Activated naive CD8-positive, alpha-beta T cell (primary cell): ENCODE measurements around the gene TOX4.
A peak's percentile ranks its signal among the peaks of the same experiment; 100 is the strongest.

ENCODE experiments used
- H3K27ac Mint-ChIP-seq: one replicate; pipeline ENCODE4 v1.8.0; 2021; ENCODE audit warnings: mixed read lengths
- H3K27me3 Mint-ChIP-seq: one replicate; pipeline ENCODE4 v1.8.0; 2021; ENCODE audit warnings: mixed read lengths
- H3K36me3 Mint-ChIP-seq: one replicate; pipeline ENCODE4 v1.8.0; 2021; ENCODE audit warnings: mixed read lengths
- H3K4me1 Mint-ChIP-seq: one replicate; pipeline ENCODE4 v1.8.0; 2021; ENCODE audit warnings: low read depth, mixed read lengths
- H3K4me3 Mint-ChIP-seq: one replicate; pipeline ENCODE4 v1.8.0; 2021; ENCODE audit warnings: mild to moderate bottlenecking, mixed read lengths
- H3K9me3 Mint-ChIP-seq: one replicate; pipeline ENCODE4 v1.8.0; 2021; ENCODE audit warnings: low read depth, mixed read lengths

TOX4 gene

DNA sequence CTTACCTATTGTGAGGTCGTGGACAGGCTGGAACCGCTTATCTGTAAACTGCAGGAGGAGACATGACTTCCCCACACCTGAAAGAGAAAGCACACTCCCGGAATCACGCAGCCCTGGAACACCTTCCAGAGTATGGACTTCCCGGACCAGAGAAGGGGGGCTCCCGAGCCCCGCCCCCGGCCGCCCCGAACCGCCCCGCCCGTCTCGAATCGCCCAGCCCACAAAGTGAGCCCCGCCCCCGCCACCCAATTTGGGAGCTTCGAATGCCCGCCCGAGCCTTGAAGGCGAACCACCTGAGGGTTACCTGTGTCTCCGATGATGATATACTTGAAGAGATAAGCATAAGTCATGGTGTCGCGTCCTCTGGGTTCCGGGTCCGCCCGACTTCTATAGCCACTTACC lies 471 bp upstream of the TOX4 start:
- Mint-ChIP-seq H3K27ac (peak overlapping the region; percentile 99), H3K27me3 (no peaks in the 10 kb centered on the region), H3K9me3 (no peaks in the 10 kb centered on the region), H3K36me3 (peaks cover 8% of the 10 kb centered on the region), H3K4me3 (peak overlapping the region; percentile 100), H3K4me1 (peaks cover 43% of the 10 kb centered on the region)

DNA sequence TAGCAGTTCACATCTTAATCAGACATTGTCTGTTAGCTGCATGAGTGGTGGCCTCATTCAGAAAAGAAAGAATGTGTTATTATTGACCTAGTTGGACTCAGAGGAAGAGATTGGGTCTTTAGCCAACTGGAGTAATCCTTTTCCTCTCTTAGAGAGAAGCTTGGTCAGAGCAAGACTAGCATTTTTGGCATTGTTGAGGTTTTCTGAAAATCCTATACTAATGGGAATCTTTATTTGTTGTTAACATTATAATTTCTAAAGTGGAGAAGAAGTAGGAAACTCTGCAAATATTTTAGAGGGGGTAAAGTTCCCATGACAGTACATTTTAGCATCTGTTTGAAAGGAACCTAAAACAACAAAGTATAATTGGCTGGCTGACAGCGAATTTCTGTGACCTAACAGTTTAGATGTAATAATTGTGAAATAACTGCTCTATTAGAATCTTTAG lies 9.7 kb downstream of the TOX4 start:
- Mint-ChIP-seq H3K27ac (no peak overlapping the region), H3K4me3 (no peak overlapping the region), H3K36me3 (no peaks in the 10 kb centered on the region)

DNA sequence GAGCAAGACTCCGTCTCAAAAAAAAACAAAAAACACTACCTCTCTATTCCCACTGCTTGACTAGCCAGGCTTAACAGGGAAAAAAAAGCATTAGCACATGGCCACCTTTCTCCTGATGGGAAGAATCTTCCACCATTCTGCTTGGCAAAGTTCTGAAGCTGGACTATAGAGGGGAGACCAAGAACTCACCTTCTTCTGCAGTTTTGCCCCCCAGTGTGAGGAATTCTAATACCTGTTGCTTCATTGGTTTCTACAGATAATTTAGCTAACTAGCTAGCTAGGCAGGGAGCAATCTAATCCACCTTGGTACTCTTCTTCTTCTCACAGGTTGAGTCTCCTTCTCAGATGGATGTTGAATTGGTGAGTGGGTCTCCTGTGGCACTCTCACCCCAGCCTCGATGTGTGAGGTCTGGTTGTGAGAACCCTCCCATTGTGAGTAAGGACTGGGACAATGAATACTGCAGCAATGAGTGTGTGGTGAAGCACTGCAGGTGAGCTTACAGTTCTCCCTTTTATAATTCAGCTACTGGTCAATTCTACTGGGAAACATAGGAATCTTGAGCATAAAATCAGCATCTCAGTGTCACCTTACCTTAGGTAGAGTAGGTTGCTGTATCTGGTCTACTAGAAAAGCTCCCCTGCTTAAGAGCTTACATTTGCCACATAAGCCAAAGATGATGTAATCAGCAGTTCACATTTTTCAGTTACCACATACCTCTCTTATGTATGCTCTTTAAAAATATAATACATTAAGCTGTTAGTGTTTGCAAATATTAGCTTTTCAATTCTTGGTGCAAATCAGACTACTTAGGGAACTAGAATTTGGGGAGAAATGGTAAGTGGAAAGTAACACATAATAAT lies 18.1 kb downstream of the TOX4 start:
- H3K36me3 Mint-ChIP-seq = peaks cover 8% of the 10 kb centered on the region
- H3K27ac Mint-ChIP-seq = peak overlapping the region; percentile 50
- no peak overlapping the region for H3K4me3 Mint-ChIP-seq
- H3K27me3 Mint-ChIP-seq = no peaks in the 10 kb centered on the region
- peaks cover 18% of the 10 kb centered on the region for H3K4me1 Mint-ChIP-seq
- H3K9me3 Mint-ChIP-seq = no peaks in the 10 kb centered on the region

More for the DNA sequence above, 9.7 kb downstream of the TOX4 start:
- Mint-ChIP-seq H3K27me3 (no peaks in the 10 kb centered on the region), H3K9me3 (no peaks in the 10 kb centered on the region), H3K4me1 (peaks cover 9% of the 10 kb centered on the region)

DNA sequence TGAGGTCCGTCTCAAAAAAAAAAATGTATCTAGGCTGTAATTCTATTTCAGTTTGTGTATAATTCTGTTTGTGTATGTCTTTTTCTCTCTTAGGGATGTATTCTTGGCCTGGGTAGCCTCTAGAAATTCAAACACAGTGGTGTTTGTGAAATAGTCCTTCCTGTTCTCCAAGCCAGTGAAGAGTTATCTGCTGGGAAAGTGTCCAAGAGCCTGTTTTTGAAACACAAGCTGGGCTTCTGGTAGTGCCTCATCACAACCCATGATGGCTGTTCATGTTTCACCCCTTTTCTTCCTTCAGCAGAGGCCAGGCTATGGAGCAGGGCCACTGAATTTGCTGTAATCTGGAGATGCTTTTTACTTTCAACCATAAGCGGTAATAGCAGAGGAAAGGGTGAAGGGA lies 19.5 kb downstream of the TOX4 start:
- peaks cover 10% of the 10 kb centered on the region for H3K36me3 Mint-ChIP-seq
- peaks cover 29% of the 10 kb centered on the region for H3K4me1 Mint-ChIP-seq
- H3K9me3 Mint-ChIP-seq = no peaks in the 10 kb centered on the region
- no peak overlapping the region for H3K4me3 Mint-ChIP-seq
- H3K27ac Mint-ChIP-seq = no peak overlapping the region
- no peaks in the 10 kb centered on the region for H3K27me3 Mint-ChIP-seq

DNA sequence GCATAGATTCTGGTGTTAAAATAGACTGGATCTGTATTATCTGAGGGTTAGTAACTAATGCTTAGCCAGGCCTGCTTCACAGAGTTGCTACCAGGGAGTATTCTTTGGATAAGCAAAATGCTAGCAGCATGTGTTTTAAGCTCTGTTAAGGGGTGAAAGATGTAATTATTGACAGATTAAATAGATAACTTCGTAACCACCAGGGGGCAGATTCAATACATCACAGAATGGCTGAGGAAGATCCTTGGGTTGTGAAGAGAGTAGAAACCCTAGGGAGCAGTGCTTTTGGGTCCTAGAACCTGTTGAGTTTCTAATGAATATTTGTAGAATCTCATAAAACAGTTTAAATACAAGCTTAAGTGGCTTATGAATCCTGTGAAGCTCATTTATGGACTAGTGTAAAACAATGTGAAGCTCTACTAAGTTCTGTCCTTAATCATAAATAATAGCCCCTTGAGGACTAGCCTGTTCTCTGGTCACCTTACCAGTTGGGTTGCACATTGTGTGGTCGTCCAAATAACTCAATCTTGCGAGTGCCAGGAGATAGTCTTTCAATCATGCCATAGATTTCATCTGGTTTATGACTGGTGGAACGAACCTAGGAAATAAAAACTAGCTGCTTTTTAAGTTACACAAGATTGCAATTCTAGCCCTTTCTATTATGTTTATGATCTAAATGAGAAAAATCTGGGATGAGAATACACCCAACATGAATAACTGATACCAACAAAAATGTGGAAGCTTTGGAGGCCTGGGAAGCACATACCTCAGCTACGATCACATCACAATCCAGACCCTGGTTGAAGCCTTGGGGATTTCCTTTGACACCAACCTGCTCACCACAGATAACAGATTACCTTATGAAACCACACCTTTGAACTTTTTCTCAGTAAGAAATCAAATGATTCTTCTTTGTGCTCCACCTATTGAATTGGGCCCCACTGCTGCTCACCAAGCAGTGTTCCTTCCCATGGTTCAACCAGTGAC lies 21.8 kb downstream of the TOX4 start:
- peaks cover 10% of the 10 kb centered on the region for H3K36me3 Mint-ChIP-seq
- no peaks in the 10 kb centered on the region for H3K9me3 Mint-ChIP-seq
- peak overlapping the region; percentile 52 for H3K4me3 Mint-ChIP-seq
- H3K4me1 Mint-ChIP-seq = peaks cover 35% of the 10 kb centered on the region
- peak overlapping the region; percentile 84 for H3K27ac Mint-ChIP-seq
- no peaks in the 10 kb centered on the region for H3K27me3 Mint-ChIP-seq

DNA sequence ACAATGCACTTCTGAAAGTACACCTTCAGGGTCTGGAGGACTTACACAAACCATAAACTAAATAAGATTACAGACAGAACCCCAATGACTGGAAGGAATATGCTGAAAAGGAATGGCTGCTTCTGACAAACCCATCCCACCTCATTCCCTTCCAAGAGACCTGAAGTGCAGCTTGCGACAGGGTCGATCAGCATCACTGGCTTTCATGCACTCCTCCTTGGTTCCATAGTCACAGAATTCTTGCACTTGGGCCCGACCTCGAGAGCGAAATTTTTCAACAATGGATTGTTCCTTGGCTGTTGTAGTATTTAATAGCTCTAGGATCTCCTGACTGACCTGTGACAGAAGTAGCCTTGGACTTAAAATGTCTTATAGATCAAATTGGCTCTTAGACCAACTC lies 24.6 kb downstream of the TOX4 start:
- Mint-ChIP-seq H3K27me3 (no peaks in the 10 kb centered on the region), H3K9me3 (no peaks in the 10 kb centered on the region), H3K4me3 (no peak overlapping the region), H3K36me3 (peaks cover 10% of the 10 kb centered on the region), H3K4me1 (peaks cover 49% of the 10 kb centered on the region), H3K27ac (no peak overlapping the region)

DNA sequence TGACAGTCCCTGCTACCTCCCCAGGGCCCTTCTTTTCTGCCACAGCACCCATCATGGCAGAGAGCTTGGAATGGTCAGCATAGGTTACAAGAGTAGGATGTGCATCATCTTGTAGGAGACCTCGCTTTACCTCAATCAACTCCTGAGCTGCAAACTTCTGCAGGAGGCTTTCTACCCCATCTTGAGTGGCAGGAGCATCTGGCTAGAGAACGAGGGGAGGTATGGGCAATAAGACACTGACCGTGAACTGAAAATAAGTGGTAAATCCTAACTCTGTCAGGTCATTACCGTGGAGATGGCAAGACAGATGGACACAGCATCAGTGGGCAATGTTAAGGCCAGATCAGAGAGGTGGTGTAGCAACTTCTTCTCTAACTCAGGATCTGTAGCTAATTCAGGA lies 26.4 kb downstream of the TOX4 start:
- no peak overlapping the region for H3K4me3 Mint-ChIP-seq
- H3K27ac Mint-ChIP-seq = peak overlapping the region; percentile 50
- H3K4me1 Mint-ChIP-seq = peaks cover 59% of the 10 kb centered on the region
- H3K27me3 Mint-ChIP-seq = no peaks in the 10 kb centered on the region
- no peaks in the 10 kb centered on the region for H3K9me3 Mint-ChIP-seq
- H3K36me3 Mint-ChIP-seq = peaks cover 12% of the 10 kb centered on the region

DNA sequence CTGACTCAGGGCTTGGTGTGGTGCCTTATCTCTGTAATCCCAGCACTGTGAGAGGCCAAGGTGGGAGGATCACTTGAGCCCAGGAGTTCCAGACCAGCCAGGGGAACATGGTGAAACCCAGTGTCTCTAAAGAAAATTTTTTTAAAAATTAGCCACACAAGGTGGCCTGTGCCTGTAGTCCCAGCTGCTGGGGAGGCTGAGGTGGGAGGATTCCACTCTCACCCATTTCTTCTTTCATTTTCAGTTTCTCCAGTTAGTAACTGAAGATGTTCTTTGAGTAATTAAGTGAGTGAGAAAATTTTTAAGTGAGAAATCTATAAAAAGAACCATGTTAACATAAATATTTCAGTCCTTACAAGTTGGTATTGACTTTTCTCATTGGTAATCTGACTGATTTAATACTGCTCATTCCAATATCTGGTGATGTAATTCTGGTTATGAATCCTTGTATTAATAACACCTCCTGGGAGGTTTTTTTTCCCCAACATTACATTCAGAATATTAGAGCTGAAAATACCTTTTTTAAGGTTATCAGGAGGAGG lies 28.1 kb downstream of the TOX4 start:
- Mint-ChIP-seq H3K36me3 (peaks cover 7% of the 10 kb centered on the region), H3K27me3 (no peaks in the 10 kb centered on the region), H3K4me3 (peak overlapping the region; percentile 73), H3K4me1 (peaks cover 59% of the 10 kb centered on the region), H3K27ac (peak overlapping the region; percentile 86), H3K9me3 (no peaks in the 10 kb centered on the region)

DNA sequence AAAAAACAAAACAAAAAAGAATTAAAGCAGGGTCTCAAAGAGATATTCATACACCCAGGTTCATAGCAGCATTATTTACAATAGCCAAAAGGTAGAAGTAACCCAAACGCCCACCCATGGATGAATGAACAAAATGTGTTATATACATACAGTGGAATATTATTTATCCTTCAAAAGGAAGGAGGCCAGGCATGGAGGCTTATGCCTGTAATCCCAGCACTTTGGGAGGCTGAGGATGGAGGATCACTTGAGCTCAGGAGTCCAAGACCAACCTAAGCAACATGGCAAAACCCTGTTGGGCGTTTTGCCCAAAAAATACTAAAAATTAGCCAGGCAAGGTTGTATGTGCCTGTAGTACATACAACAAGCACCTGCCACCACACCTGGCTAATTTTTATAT lies 29.6 kb downstream of the TOX4 start:
- peaks cover 8% of the 10 kb centered on the region for H3K36me3 Mint-ChIP-seq
- no peaks in the 10 kb centered on the region for H3K9me3 Mint-ChIP-seq
- peaks cover 55% of the 10 kb centered on the region for H3K4me1 Mint-ChIP-seq
- H3K27me3 Mint-ChIP-seq = no peaks in the 10 kb centered on the region
- no peak overlapping the region for H3K4me3 Mint-ChIP-seq
- no peak overlapping the region for H3K27ac Mint-ChIP-seq

DNA sequence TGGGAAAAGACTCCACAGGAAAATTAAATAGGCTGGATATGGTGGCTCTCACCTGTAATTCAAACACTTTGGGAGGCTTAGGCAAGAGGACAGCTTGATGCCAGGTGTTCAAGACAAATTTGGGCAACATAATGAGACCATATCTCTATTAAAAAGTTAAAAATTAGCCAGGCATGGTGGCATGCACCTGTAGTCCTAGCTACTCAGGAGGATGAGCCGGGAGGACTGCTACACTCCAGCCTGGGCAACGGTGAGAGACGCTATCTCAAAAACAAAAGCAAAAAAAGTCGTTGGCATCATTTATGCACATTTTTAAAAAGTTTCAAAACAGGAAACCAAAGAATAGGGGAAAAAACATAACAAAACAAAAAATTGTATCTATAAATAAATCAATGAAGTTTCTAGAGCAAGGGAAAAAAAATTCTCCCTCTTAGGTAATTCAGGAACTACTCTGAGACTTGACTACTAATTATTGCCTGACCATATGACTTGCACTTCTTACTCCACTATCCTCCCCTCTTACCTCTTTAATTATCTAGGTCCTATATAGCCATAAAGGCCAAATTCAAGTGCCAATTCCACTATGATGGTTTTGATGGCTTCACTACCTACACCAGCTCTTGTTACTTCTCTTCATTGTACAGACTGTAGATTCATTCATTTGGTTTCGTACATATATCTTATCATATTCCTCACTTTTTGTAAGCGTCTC lies 32.6 kb downstream of the TOX4 start:
- Mint-ChIP-seq H3K9me3 (no peaks in the 10 kb centered on the region), H3K27ac (peak overlapping the region; percentile 99), H3K4me1 (peaks cover 52% of the 10 kb centered on the region), H3K4me3 (peak overlapping the region; percentile 97), H3K36me3 (peaks cover 8% of the 10 kb centered on the region), H3K27me3 (no peaks in the 10 kb centered on the region)

DNA sequence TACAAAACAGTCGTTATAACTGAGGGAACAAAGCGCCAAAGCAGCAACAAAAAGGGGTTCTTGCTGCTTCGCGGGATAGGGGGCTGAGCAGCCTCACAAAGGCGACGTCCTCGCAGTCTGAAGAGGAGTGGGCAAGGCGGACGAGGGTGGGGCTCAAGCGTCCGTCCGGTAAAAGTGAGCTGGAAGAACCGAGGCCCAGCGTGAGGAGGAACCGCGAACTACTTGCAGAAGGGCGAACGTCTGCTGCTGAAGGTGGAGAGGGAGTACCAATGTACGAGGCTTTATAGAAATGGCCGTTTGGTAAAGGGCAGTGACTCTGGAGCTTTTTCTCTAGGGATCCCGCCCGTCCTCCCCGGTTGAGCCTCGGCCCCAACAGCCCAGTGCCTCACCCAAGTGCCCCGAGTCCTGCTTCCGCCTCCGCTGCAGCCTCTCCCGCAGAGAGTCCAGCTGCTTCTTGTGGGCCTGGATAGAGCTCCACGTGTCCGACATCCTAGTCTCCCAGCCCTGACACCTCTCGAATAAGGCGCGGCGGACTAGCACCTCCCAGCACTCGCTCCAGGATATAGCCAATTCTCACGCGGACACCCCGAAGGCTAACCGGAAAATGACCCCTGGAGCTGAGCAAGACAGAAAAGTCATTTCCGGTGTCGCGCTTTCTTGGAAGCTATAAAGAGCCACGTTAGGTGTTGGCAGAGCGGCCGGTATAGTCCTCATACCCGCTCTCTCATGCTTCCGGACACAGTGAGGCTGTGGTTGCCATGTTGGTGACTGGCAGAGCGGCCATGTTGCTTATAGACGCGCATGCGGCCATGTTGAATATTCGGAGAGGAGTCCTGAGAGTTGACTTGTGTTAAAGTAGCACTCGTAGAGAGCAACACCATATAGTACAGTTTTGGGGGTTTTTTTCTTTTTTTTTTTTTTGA lies 34.0 kb downstream of the TOX4 start, which contains the start of gene METTL3:
Gene METTL3, minus strand, starts transcription at position 606 of the 923 bp plus-strand sequence. Its CDS starts 117 bp downstream, at position 489.
- peak within 1 kb of the TSS; percentile 97 for H3K4me3 Mint-ChIP-seq
- peak within 1 kb of the TSS; percentile 99 for H3K27ac Mint-ChIP-seq
- peaks cover 41% of the 10 kb centered on the region for H3K4me1 Mint-ChIP-seq

DNA sequence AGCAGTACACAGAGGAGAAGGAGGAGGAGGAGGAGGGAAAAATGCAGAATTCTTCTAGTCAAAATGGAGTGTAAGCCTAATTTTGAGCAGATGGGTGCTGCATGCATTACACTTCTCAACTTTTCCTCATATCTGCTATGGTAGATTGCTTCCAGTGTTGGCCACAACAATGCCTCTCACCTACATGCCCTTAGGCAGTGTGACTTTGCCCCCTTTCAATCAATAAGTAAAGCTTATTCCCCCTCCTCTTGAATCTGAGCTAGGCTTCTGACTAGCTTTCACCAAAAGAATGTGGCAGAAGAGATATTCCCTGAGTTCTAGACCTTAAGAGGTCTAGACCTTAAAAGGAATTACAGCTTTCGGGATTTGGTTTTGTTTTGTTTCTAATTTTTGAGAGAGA lies 37.3 kb downstream of the TOX4 start:
- Mint-ChIP-seq H3K4me3 (no peak overlapping the region), H3K4me1 (peaks cover 19% of the 10 kb centered on the region), H3K9me3 (no peaks in the 10 kb centered on the region), H3K27me3 (no peaks in the 10 kb centered on the region), H3K36me3 (peaks cover 6% of the 10 kb centered on the region), H3K27ac (no peak overlapping the region)

More for the DNA sequence above, 34.0 kb downstream of the TOX4 start, which contains the start of gene METTL3:
- Mint-ChIP-seq H3K36me3 (peaks cover 8% of the 10 kb centered on the region), H3K27me3 (no peaks in the 10 kb centered on the region), H3K9me3 (no peaks in the 10 kb centered on the region)

DNA sequence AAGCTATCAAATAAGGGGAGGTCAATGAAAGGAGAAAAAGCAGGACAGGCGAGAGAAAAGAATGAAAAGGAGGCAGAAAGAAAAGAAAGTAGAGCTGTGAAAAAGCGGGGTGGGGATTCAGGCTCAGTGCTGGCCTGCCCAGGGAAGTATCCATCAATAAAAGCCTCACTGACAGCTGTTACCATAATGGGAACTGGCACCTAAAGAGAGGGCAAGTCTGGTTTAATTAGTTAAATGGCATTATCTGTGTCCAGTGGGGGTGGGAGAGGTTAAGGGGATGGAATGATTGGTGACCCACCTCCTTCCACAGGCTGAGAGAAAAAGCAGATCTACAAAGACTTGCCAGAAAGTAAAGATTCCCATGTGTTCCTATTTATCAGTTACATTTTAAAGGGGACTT lies 41.7 kb downstream of the TOX4 start:
- H3K27ac Mint-ChIP-seq = no peak overlapping the region

More for the DNA sequence above, 41.7 kb downstream of the TOX4 start:
- Mint-ChIP-seq H3K4me1 (peaks cover 2% of the 10 kb centered on the region), H3K27me3 (no peaks in the 10 kb centered on the region), H3K4me3 (no peak overlapping the region), H3K36me3 (peaks cover 3% of the 10 kb centered on the region), H3K9me3 (no peaks in the 10 kb centered on the region)
